Uterus (tissue), 4 donors: Measurements from ENCODE around the gene OCA2. TPM values are rescaled to one million over a fixed set of nuclear protein-coding genes. Genes with fewer than 3 reads are reported as not detected.

ENCODE experiments used
- DNase-seq, 2 donors: peaks; one replicate each; pipeline ENCODE4 v3.0.0-alpha.2; 2019 to 2020
- H3K27ac ChIP-seq, 2 donors: fragments of 200-600 bp; sonication (generic); 1 replicate in 1 of 2; 2 replicates in 1 of 2; pipeline ENCODE4 v1.5.1; 2016 to 2018
- H3K27me3 ChIP-seq, 2 donors: fragments of 200-600 bp; sonication (generic); one replicate each; pipeline ENCODE4 v1.5.1; 2018 to 2019; ENCODE audit warnings: control low read depth in 1 of 2
- H3K36me3 ChIP-seq, 2 donors: fragments of 200-600 bp; sonication (generic); one replicate each; pipeline ENCODE4 v1.5.1; 2019; ENCODE audit warnings: control low read depth in 1 of 2
- H3K4me1 ChIP-seq, 2 donors: fragments of 200-600 bp; sonication (generic); one replicate each; pipeline ENCODE4 v1.5.1; 2018 to 2019; ENCODE audit warnings: control low read depth in 1 of 2
- H3K4me3 ChIP-seq, 2 donors: fragments of 200-600 bp; sonication (generic); 1 replicate in 1 of 2; 2 replicates in 1 of 2; pipeline ENCODE4 v1.5.1; 2018 to 2019; ENCODE audit warnings: mild to moderate bottlenecking in 1 of 2
- H3K9me3 ChIP-seq, 2 donors: fragments of 200-600 bp; sonication (generic); one replicate each; pipeline ENCODE4 v1.5.1; 2019; ENCODE audit warnings: control low read depth in 1 of 2
- POLR2A ChIP-seq, 2 donors: fragments of 450-650 bp; IDR thresholded peaks; one replicate each; pipeline ENCODE4 v1.6.1; 2016; ENCODE audit warnings: antibody characterized with exemption in 2 of 2, mild to moderate bottlenecking in 1 of 2, moderate library complexity in 1 of 2
- intact Hi-C: fragments of 100-400 bp; cut with DNase I; formaldehyde crosslinking; loops from one replicate; pipeline ENCODE4 v1.15.1; 2023; ENCODE audit warnings: low total_unique reads
- total RNA-seq, 4 donors: library from RNA; depleted of rRNA in 3 of 4; stranded (reverse); fragments of >200 nt in 3 of 4; gene quantifications; one replicate each; pipeline versions ENCODE4 v1.1.0 to v1.2.4, GENCODE V29; 2014 to 2023
- TF ChIP-seq, protein P1 (sequence below), 4 experiments: fragments of 200-600 bp in 2 of 4; fragments of 450-650 bp in 2 of 4; sonication (generic) in 2 of 4; IDR thresholded peaks; one replicate each; pipeline ENCODE4 v1.5.1; 2016 to 2019; ENCODE audit warnings: antibody characterized with exemption in 4 of 4, mild to moderate bottlenecking in 2 of 4, moderate library complexity in 1 of 4
- donor health status: DM: yes; HTN: yes; CAD: no.

The OCA2 gene
- total RNA-seq, 4 donors from 2014 or later = 0.55 to 4.6 TPM; not detected in 2

GRCh38 chr15:27846722-27847395 lies 252.3 kb downstream of the OCA2 start:
- Histone ChIP-seq H3K4me3 (no peak overlapping the region), H3K27me3 (no peaks in the 10 kb centered on the region)
- TF ChIP-seq, protein P1, sequence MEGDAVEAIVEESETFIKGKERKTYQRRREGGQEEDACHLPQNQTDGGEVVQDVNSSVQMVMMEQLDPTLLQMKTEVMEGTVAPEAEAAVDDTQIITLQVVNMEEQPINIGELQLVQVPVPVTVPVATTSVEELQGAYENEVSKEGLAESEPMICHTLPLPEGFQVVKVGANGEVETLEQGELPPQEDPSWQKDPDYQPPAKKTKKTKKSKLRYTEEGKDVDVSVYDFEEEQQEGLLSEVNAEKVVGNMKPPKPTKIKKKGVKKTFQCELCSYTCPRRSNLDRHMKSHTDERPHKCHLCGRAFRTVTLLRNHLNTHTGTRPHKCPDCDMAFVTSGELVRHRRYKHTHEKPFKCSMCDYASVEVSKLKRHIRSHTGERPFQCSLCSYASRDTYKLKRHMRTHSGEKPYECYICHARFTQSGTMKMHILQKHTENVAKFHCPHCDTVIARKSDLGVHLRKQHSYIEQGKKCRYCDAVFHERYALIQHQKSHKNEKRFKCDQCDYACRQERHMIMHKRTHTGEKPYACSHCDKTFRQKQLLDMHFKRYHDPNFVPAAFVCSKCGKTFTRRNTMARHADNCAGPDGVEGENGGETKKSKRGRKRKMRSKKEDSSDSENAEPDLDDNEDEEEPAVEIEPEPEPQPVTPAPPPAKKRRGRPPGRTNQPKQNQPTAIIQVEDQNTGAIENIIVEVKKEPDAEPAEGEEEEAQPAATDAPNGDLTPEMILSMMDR (IDR thresholded peaks at IDR 0.05) = no peak
- no peak for TF ChIP-seq POLR2A (IDR thresholded peaks at IDR 0.05)

DNA sequence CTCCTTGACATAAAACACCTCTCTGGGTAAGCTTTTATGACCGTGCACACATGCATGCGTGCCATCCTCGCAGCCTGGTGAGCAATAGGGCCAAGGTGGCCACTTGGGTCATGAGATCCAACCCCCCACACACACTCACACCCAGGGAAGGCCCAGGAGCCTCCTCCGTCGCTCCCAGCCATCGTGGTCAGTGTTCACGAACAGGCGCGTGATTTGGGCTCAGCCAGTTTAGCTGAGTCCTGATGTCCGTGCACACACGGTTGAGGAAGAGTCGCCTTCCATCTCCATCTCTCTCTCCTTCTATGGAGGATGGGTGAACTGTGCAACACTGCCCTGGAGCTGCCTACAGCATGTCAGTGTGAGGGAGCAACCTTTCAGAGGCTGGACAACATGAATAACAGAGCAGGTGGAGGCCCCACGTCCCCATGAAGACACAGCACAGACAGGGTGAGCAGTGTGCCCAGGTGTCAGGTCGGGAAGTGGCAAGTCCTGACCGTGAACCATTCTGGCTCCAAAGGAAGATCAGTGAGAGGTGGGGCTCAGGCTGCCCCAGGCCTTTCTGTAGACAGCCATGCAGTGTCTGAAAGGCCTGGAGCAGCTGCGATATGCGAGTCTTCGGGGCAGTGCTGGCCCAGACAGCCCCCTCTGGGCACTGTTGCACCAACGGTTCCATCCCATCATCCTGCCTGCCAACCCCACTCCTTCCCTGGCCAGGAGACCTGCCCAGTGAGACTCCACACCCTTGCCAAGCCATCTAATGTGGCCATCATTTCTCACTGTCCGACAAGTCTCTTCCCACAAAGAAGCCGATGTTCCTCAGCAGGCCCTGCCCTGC lies 253.4 kb downstream of the OCA2 start:
- Histone ChIP-seq H3K4me1 (no peaks in the 10 kb centered on the region), H3K4me3 (no peak overlapping the region), H3K27me3 (no peaks in the 10 kb centered on the region), H3K27ac (no peak overlapping the region), H3K9me3 (peaks cover 0 to 3% of the 10 kb centered on the region in 2 donors), H3K36me3 (no peaks in the 10 kb centered on the region)
- TF ChIP-seq, protein P1 (IDR thresholded peaks at IDR 0.05) = no peak
- no peak for TF ChIP-seq POLR2A (IDR thresholded peaks at IDR 0.05)
- DNase-seq = no peak
- intact Hi-C loops = no loop called here

More at GRCh38 chr15:27846722-27847395, 252.3 kb downstream of the OCA2 start:
- Histone ChIP-seq H3K27ac (no peak overlapping the region), H3K9me3 (peaks cover 0 to 3% of the 10 kb centered on the region in 2 donors), H3K36me3 (no peaks in the 10 kb centered on the region), H3K4me1 (no peaks in the 10 kb centered on the region)
- intact Hi-C loops = no loop called here
- DNase-seq = no peak

DNA sequence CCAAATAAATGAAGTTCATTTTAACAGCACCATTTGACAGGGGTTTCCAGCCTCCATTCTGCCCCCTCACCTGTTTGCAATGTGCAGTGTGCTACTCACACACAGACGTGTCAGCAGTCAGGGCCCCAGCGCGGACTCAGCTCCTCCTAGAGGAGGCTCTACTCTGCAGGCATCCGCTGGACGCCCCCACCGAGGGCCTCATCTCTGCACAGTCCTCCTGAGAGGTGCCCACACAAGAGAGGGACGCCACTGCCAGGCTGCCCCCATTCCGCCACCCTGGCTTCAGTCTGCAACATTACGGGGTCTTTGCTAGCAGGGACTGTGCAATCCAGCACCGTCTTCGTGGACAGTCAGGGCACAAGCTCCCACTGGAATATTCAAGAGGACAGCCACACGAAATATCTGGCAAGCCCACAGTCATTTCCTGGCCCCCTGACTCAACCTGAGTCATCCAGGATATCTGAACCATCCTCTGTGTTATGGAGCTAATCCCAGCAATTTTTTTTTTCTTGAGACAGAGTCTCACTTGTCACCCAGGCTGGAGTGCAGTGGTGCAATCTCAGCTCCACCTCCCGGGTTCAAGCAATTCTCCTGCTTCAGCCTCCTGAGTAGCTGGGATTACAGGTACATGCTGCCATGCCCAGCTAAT lies 255.0 kb downstream of the OCA2 start:
- Histone ChIP-seq H3K9me3 (peaks cover 0 to 3% of the 10 kb centered on the region in 2 donors), H3K4me3 (no peak overlapping the region), H3K36me3 (no peaks in the 10 kb centered on the region), H3K27ac (no peak overlapping the region), H3K27me3 (no peaks in the 10 kb centered on the region), H3K4me1 (no peaks in the 10 kb centered on the region)
- no peak for DNase-seq
- intact Hi-C loops = no loop called here
- no peak for TF ChIP-seq POLR2A (IDR thresholded peaks at IDR 0.05)
- TF ChIP-seq, protein P1 (IDR thresholded peaks at IDR 0.05) = no peak

GRCh38 chr15:27843146-27843545 lies 256.0 kb downstream of the OCA2 start:
- intact Hi-C loops = no loop called here
- DNase-seq = no peak
- no peaks in the 10 kb centered on the region for H3K9me3 ChIP-seq

More at GRCh38 chr15:27843146-27843545, 256.0 kb downstream of the OCA2 start:
- Histone ChIP-seq H3K27me3 (no peaks in the 10 kb centered on the region), H3K36me3 (no peaks in the 10 kb centered on the region), H3K4me1 (no peaks in the 10 kb centered on the region), H3K27ac (no peak overlapping the region), H3K4me3 (no peak overlapping the region)
- TF ChIP-seq, protein P1 (IDR thresholded peaks at IDR 0.05) = no peak
